Measurements from ENCODE around the gene COL28A1. TPM values are rescaled to one million over a fixed set of nuclear protein-coding genes. Genes with fewer than 3 reads are reported as not detected.
"Not testable (repeated sequence)": the region's sequence is repeated elsewhere in the genome, so short reads cannot be mapped to it uniquely, and the experiment has no call there.

Gene COL28A1
- total RNA-seq, 1 donor from 2014 or later, result not detected

- DNase-seq (ENCODE audit: low read depth in 2 of 2), result no peak
Measured at GRCh38 chr7:7562736-7563135, 27.1 kb upstream of the COL28A1 start.

GRCh38 chr7:7561591-7561990 lies 25.9 kb upstream of the COL28A1 start:
- not testable (repeated sequence) for DNase-seq (ENCODE audit: low read depth in 2 of 2)

GRCh38 chr7:7557252-7557651 lies 21.6 kb upstream of the COL28A1 start:
- no peak for DNase-seq (ENCODE audit: low read depth in 2 of 2)

- DNase-seq (ENCODE audit: low read depth in 2 of 2), result no peak
Measured at GRCh38 chr7:7556852-7557251, 21.2 kb upstream of the COL28A1 start.

GRCh38 chr7:7554649-7555575 lies 19.2 kb upstream of the COL28A1 start:
- DNase-seq (ENCODE audit: low read depth in 2 of 2), result no peak

- DNase-seq (ENCODE audit: low read depth in 2 of 2), result peak in 1 of 2 donors; percentile 17
Measured at GRCh38 chr7:7554021-7554432, 18.4 kb upstream of the COL28A1 start.

GRCh38 chr7:7553386-7553785 lies 17.7 kb upstream of the COL28A1 start:
- no peak for DNase-seq (ENCODE audit: low read depth in 2 of 2)

GRCh38 chr7:7552199-7552598 lies 16.5 kb upstream of the COL28A1 start:
- DNase-seq (ENCODE audit: low read depth in 2 of 2), result no peak

- DNase-seq (ENCODE audit: low read depth in 2 of 2), result no peak
Measured at GRCh38 chr7:7550663-7551062, 15.0 kb upstream of the COL28A1 start.

- no peak for DNase-seq (ENCODE audit: low read depth in 2 of 2)
Measured at GRCh38 chr7:7548407-7548806, 12.7 kb upstream of the COL28A1 start.

- DNase-seq (ENCODE audit: low read depth in 2 of 2), result no peak
Measured at GRCh38 chr7:7542251-7542835, 6.7 kb upstream of the COL28A1 start.

- DNase-seq (ENCODE audit: low read depth in 2 of 2), result no peak
Measured at GRCh38 chr7:7539711-7540110, 4.0 kb upstream of the COL28A1 start.

GRCh38 chr7:7539152-7539551 lies 3.5 kb upstream of the COL28A1 start:
- DNase-seq (ENCODE audit: low read depth in 2 of 2), result no peak

- no peak for DNase-seq (ENCODE audit: low read depth in 2 of 2)
Measured at GRCh38 chr7:7537711-7538110, 2.0 kb upstream of the COL28A1 start.

- no peak for DNase-seq (ENCODE audit: low read depth in 2 of 2)
Measured at GRCh38 chr7:7536396-7537019, 835 bp upstream of the COL28A1 start.

- DNase-seq (ENCODE audit: low read depth in 2 of 2), result no peak
Measured at GRCh38 chr7:7533831-7534430, 1.7 kb downstream of the COL28A1 start.

GRCh38 chr7:7529328-7529727 lies 6.3 kb downstream of the COL28A1 start:
- no peak for DNase-seq (ENCODE audit: low read depth in 2 of 2)

- DNase-seq (ENCODE audit: low read depth in 2 of 2), result no peak
Measured at GRCh38 chr7:7527047-7527446, 8.6 kb downstream of the COL28A1 start.

GRCh38 chr7:7526006-7526405 lies 9.7 kb downstream of the COL28A1 start:
- no peak for DNase-seq (ENCODE audit: low read depth in 2 of 2)

- no peak for DNase-seq (ENCODE audit: low read depth in 2 of 2)
Measured at GRCh38 chr7:7524121-7524520, 11.6 kb downstream of the COL28A1 start.

GRCh38 chr7:7522421-7522820 lies 13.3 kb downstream of the COL28A1 start:
- no peak for DNase-seq (ENCODE audit: low read depth in 2 of 2)

GRCh38 chr7:7521259-7521658 lies 14.4 kb downstream of the COL28A1 start:
- no peak for DNase-seq (ENCODE audit: low read depth in 2 of 2)

Measured in dermis microvascular lymphatic vessel endothelial cell (primary cell).